Nephron progenitor cell (in vitro differentiated cells): Measurements from ENCODE around the gene ETAA1.

Experiments used
- DNase-seq: peaks from one replicate; pipeline ENCODE4 v3.0.0; 2021
- H3K27ac Mint-ChIP-seq: 2 replicates; pipeline ENCODE4 v1.8.0; 2021; ENCODE audit warnings: mild to moderate bottlenecking, moderate library complexity, mixed read lengths
- H3K27me3 Mint-ChIP-seq: 2 replicates; pipeline ENCODE4 v1.8.0; 2021; ENCODE audit warnings: mild to moderate bottlenecking, low read depth, mixed read lengths; ENCODE audit not compliant: poor library complexity
- H3K36me3 Mint-ChIP-seq: 2 replicates; pipeline ENCODE4 v1.8.0; 2021; ENCODE audit warnings: low read depth, mixed read lengths
- H3K4me1 Mint-ChIP-seq: 2 replicates; pipeline ENCODE4 v1.8.0; 2021; ENCODE audit warnings: mixed read lengths
- H3K4me3 Mint-ChIP-seq: 2 replicates; pipeline ENCODE4 v1.8.0; 2021; ENCODE audit warnings: mild to moderate bottlenecking, moderate library complexity, mixed read lengths
- H3K9me3 Mint-ChIP-seq: 2 replicates; pipeline ENCODE4 v1.8.0; 2021; ENCODE audit warnings: mild to moderate bottlenecking, moderate library complexity, mixed read lengths
- CTCF ChIP-seq: fragments of 200-600 bp; sonication (generic); IDR thresholded peaks from 2 replicates; pipeline ENCODE4 v1.5.0; 2021; ENCODE audit warnings: antibody characterized with exemption

ETAA1 gene

GRCh38 chr2:67453310-67453709 is 56.2 kb downstream of the ETAA1 start:
- H3K36me3 Mint-ChIP-seq: no peaks in the 10 kb centered on the region
- DNase-seq: no peak
- peaks cover 2% of the 10 kb centered on the region for H3K27me3 Mint-ChIP-seq
- H3K4me1 Mint-ChIP-seq: peaks cover 14% of the 10 kb centered on the region
- H3K4me3 Mint-ChIP-seq: no peak overlapping the region
- TF ChIP-seq CTCF: no peak
- H3K9me3 Mint-ChIP-seq: no peaks in the 10 kb centered on the region
- no peak overlapping the region for H3K27ac Mint-ChIP-seq

- TF ChIP-seq CTCF: no peak
- no peaks in the 10 kb centered on the region for H3K36me3 Mint-ChIP-seq
- no peak overlapping the region for H3K27ac Mint-ChIP-seq
- H3K4me3 Mint-ChIP-seq: no peak overlapping the region
- H3K27me3 Mint-ChIP-seq: peaks cover 2% of the 10 kb centered on the region
- H3K9me3 Mint-ChIP-seq: no peaks in the 10 kb centered on the region
- H3K4me1 Mint-ChIP-seq: peaks cover 14% of the 10 kb centered on the region
- DNase-seq: no peak
Measured at GRCh38 chr2:67455219-67456142, 58.3 kb downstream of the ETAA1 start.

GRCh38 chr2:67456428-67456827 is 59.3 kb downstream of the ETAA1 start:
- no peaks in the 10 kb centered on the region for H3K36me3 Mint-ChIP-seq
- H3K27ac Mint-ChIP-seq: no peak overlapping the region
- peaks cover 14% of the 10 kb centered on the region for H3K4me1 Mint-ChIP-seq
- TF ChIP-seq CTCF: no peak
- peaks cover 2% of the 10 kb centered on the region for H3K27me3 Mint-ChIP-seq
- no peak for DNase-seq
- H3K4me3 Mint-ChIP-seq: no peak overlapping the region
- H3K9me3 Mint-ChIP-seq: no peaks in the 10 kb centered on the region

- no peak for TF ChIP-seq CTCF
- no peak overlapping the region for H3K4me3 Mint-ChIP-seq
- no peak for DNase-seq
- H3K9me3 Mint-ChIP-seq: no peaks in the 10 kb centered on the region
- H3K4me1 Mint-ChIP-seq: peaks cover 14% of the 10 kb centered on the region
- no peak overlapping the region for H3K27ac Mint-ChIP-seq
- H3K27me3 Mint-ChIP-seq: peaks cover 2% of the 10 kb centered on the region
- no peaks in the 10 kb centered on the region for H3K36me3 Mint-ChIP-seq
Measured at GRCh38 chr2:67457699-67458098, 60.6 kb downstream of the ETAA1 start.

- no peak for TF ChIP-seq CTCF
- DNase-seq: no peak
- H3K4me3 Mint-ChIP-seq: no peak overlapping the region
- H3K27me3 Mint-ChIP-seq: peaks cover 2% of the 10 kb centered on the region
- H3K27ac Mint-ChIP-seq: no peak overlapping the region
- H3K36me3 Mint-ChIP-seq: no peaks in the 10 kb centered on the region
- H3K4me1 Mint-ChIP-seq: peaks cover 14% of the 10 kb centered on the region
- no peaks in the 10 kb centered on the region for H3K9me3 Mint-ChIP-seq
Measured at GRCh38 chr2:67459761-67460160, 62.6 kb downstream of the ETAA1 start.
